Activated CD4-positive, alpha-beta T cell treated with anti-CD3 and anti-CD28 coated beads for 36 hours (primary cell): Measurements from ENCODE around the gene ZNF512B. TPM values are rescaled to one million over a fixed set of nuclear protein-coding genes. Genes with fewer than 3 reads are reported as not detected.
"Not testable (repeated sequence)": the region's sequence is repeated elsewhere in the genome, so short reads cannot be mapped to it uniquely, and the experiment has no call there.

Source experiments
- ATAC-seq: fragments of 200-7000 bp; cut with Tn5 transposase; one replicate; pipeline ENCODE4 v1.10.0; 2021; ENCODE audit warnings: mild to moderate bottlenecking, moderate library complexity
- CTCF ChIA-PET: fragments of 350-600 bp; sonication (Branson Sonifier 250); formaldehyde crosslinking; loops from one replicate; lab custom pipeline; 2021; ENCODE audit warnings: antibody characterized with exemption; lab: Charles Lee
- POLR2A ChIA-PET: fragments of 350-600 bp; sonication (Branson Sonifier 250); formaldehyde crosslinking; loops from one replicate; lab custom pipeline; 2021; ENCODE audit warnings: antibody characterized with exemption, inconsistent platforms; lab: Charles Lee
- DNase-seq: peaks from one replicate; pipeline ENCODE4 v3.0.0-alpha.2; 2020
- H3K27ac Mint-ChIP-seq: one replicate; pipeline ENCODE4 v1.8.0; 2021; ENCODE audit warnings: mixed read lengths
- H3K27me3 Mint-ChIP-seq: one replicate; pipeline ENCODE4 v1.8.0; 2021; ENCODE audit warnings: mixed read lengths
- H3K36me3 Mint-ChIP-seq: one replicate; pipeline ENCODE4 v1.8.0; 2021; ENCODE audit warnings: low read depth, mixed read lengths
- H3K4me1 Mint-ChIP-seq: one replicate; pipeline ENCODE4 v1.8.0; 2021; ENCODE audit warnings: mixed read lengths
- H3K4me3 Mint-ChIP-seq: one replicate; pipeline ENCODE4 v1.8.0; 2021; ENCODE audit warnings: mild to moderate bottlenecking, moderate library complexity, mixed read lengths
- H3K9me3 Mint-ChIP-seq: one replicate; pipeline ENCODE4 v1.8.0; 2021; ENCODE audit warnings: low read depth, mixed read lengths
- intact Hi-C, 2 experiments: fragments of 100-400 bp; cut with DNase I in 1 of 2; cut with micrococcal nuclease in 1 of 2; formaldehyde crosslinking; loops; one replicate each; pipeline versions ENCODE4 v1.14.2 to v1.15.1; 2022 to 2024; cut with DNase I, micrococcal nuclease
- total RNA-seq, 2 experiments: library from RNA; stranded (reverse); gene quantifications; one replicate each; pipeline ENCODE4 v1.2.3, GENCODE V29; 2021

The ZNF512B gene
- total RNA-seq, 2 experiments from 2014 or later, result 12.6 to 13.1 TPM

- H3K9me3 Mint-ChIP-seq, result no peaks in the 10 kb centered on the region
- peaks cover 49% of the 10 kb centered on the region for H3K36me3 Mint-ChIP-seq
- H3K27ac Mint-ChIP-seq, result no peak overlapping the region
- intact Hi-C loops, result no loop called here
- peaks cover 2% of the 10 kb centered on the region for H3K4me1 Mint-ChIP-seq
- DNase-seq (no peak), ATAC-seq (no peak)
- H3K27me3 Mint-ChIP-seq, result no peaks in the 10 kb centered on the region
- ChIA-PET CTCF (no interaction called here), POLR2A (no interaction called here)
- H3K4me3 Mint-ChIP-seq, result no peak overlapping the region
Measured at GRCh38 chr20:63930971-63931553, 38.7 kb downstream of the ZNF512B start.

GRCh38 chr20:63929473-63929883, 40.3 kb downstream of the ZNF512B start:
- H3K4me1 Mint-ChIP-seq, intact Hi-C loops, DNase-seq, H3K27ac Mint-ChIP-seq, ATAC-seq, H3K27me3 Mint-ChIP-seq, H3K4me3 Mint-ChIP-seq, H3K9me3 Mint-ChIP-seq: not testable (repeated sequence)
- ChIA-PET CTCF (interaction anchor here (0.5 to 0.7 kb wide), 2 partner anchors 25 to 63 kb away, joined by 3 read pairs; no protein-coding TSS in a partner anchor), POLR2A (interaction anchor here (1.1 kb wide), 1 partner anchor 26 kb away, joined by 7 read pairs; no protein-coding TSS in a partner anchor)
- peaks cover 41% of the 10 kb centered on the region for H3K36me3 Mint-ChIP-seq

- Mint-ChIP-seq H3K27ac (no peak overlapping the region), H3K4me3 (no peak overlapping the region), H3K9me3 (no peaks in the 10 kb centered on the region), H3K36me3 (peaks cover 41% of the 10 kb centered on the region), H3K4me1 (peaks cover 3% of the 10 kb centered on the region), H3K27me3 (no peaks in the 10 kb centered on the region)
- POLR2A ChIA-PET, result interaction anchor here (1.1 kb wide), 1 partner anchor 25 kb away, joined by 7 read pairs; no protein-coding TSS in a partner anchor
- intact Hi-C loops, result no loop called here
- DNase-seq, result no peak
- no peak for ATAC-seq
- CTCF ChIA-PET, result interaction anchor here (0.5 to 0.7 kb wide), 2 partner anchors 25 to 59 kb away, joined by 3 to 4 read pairs; no protein-coding TSS in a partner anchor
Measured at GRCh38 chr20:63929071-63929470, 40.7 kb downstream of the ZNF512B start.

- Mint-ChIP-seq H3K4me1 (peaks cover 7% of the 10 kb centered on the region), H3K4me3 (no peak overlapping the region), H3K27ac (peak overlapping the region; percentile 29), H3K36me3 (peaks cover 32% of the 10 kb centered on the region), H3K27me3 (no peaks in the 10 kb centered on the region), H3K9me3 (no peaks in the 10 kb centered on the region)
- ChIA-PET CTCF (no interaction called here), POLR2A (no interaction called here)
- no peak for DNase-seq
- no peak for ATAC-seq
- intact Hi-C loops, result no loop called here
Measured at GRCh38 chr20:63926298-63926697, 43.4 kb downstream of the ZNF512B start.

- H3K27ac Mint-ChIP-seq, result no peak overlapping the region
- intact Hi-C loops, result no loop called here
- POLR2A ChIA-PET, result no interaction called here
- ATAC-seq (no peak), DNase-seq (no peak)
- no peaks in the 10 kb centered on the region for H3K9me3 Mint-ChIP-seq
- no peaks in the 10 kb centered on the region for H3K27me3 Mint-ChIP-seq
- CTCF ChIA-PET, result no interaction called here
- H3K4me1 Mint-ChIP-seq, result peaks cover 7% of the 10 kb centered on the region
- H3K36me3 Mint-ChIP-seq, result peaks cover 18% of the 10 kb centered on the region
- H3K4me3 Mint-ChIP-seq, result no peak overlapping the region
Measured at GRCh38 chr20:63924241-63924640, 45.5 kb downstream of the ZNF512B start.

- DNase-seq (no peak), ATAC-seq (no peak)
- POLR2A ChIA-PET, result no interaction called here
- H3K27ac Mint-ChIP-seq, result no peak overlapping the region
- intact Hi-C loops, result no loop called here
- H3K4me3 Mint-ChIP-seq, result no peak overlapping the region
- H3K9me3 Mint-ChIP-seq, result no peaks in the 10 kb centered on the region
- CTCF ChIA-PET, result interaction anchor here (0.7 kb wide), 1 partner anchor 45 kb away, joined by 6 read pairs; no protein-coding TSS in a partner anchor
- H3K36me3 Mint-ChIP-seq, result peaks cover 12% of the 10 kb centered on the region
- H3K27me3 Mint-ChIP-seq, result no peaks in the 10 kb centered on the region
- H3K4me1 Mint-ChIP-seq, result peaks cover 7% of the 10 kb centered on the region
Measured at GRCh38 chr20:63923651-63924050, 46.1 kb downstream of the ZNF512B start.

GRCh38 chr20:63920226-63920625, 49.5 kb downstream of the ZNF512B start:
- no peaks in the 10 kb centered on the region for H3K27me3 Mint-ChIP-seq
- ATAC-seq (no peak), DNase-seq (no peak)
- CTCF ChIA-PET, result no interaction called here
- H3K4me3 Mint-ChIP-seq, result no peak overlapping the region
- intact Hi-C loops, result no loop called here
- POLR2A ChIA-PET, result no interaction called here
- H3K27ac Mint-ChIP-seq, result no peak overlapping the region
- no peaks in the 10 kb centered on the region for H3K9me3 Mint-ChIP-seq
- H3K4me1 Mint-ChIP-seq, result peaks cover 15% of the 10 kb centered on the region
- peaks cover 17% of the 10 kb centered on the region for H3K36me3 Mint-ChIP-seq

- H3K4me1 Mint-ChIP-seq, result peaks cover 15% of the 10 kb centered on the region
- peaks cover 24% of the 10 kb centered on the region for H3K36me3 Mint-ChIP-seq
- ChIA-PET CTCF (interaction anchor here (1.3 to 1.4 kb wide), 2 partner anchors 14 to 17 kb away, joined by 4 to 6 read pairs; no protein-coding TSS in a partner anchor), POLR2A (no interaction called here)
- no peak for ATAC-seq
- no peaks in the 10 kb centered on the region for H3K9me3 Mint-ChIP-seq
- H3K27ac Mint-ChIP-seq, result no peak overlapping the region
- no peaks in the 10 kb centered on the region for H3K27me3 Mint-ChIP-seq
- no peak overlapping the region for H3K4me3 Mint-ChIP-seq
- intact Hi-C loops, result no loop called here
- no peak for DNase-seq
Measured at GRCh38 chr20:63919130-63919529, 50.6 kb downstream of the ZNF512B start.

GRCh38 chr20:63917811-63918210, 51.9 kb downstream of the ZNF512B start:
- intact Hi-C loops, result no loop called here
- no peaks in the 10 kb centered on the region for H3K9me3 Mint-ChIP-seq
- DNase-seq (no peak), ATAC-seq (no peak)
- peaks cover 27% of the 10 kb centered on the region for H3K36me3 Mint-ChIP-seq
- ChIA-PET CTCF (interaction anchor here (0.7 to 1.5 kb wide), 5 partner anchors 15 to 220 kb away, joined by 3 to 6 read pairs (median 4); partner anchors contain the start of gene DNAJC5), POLR2A (no interaction called here)
- peaks cover 14% of the 10 kb centered on the region for H3K4me1 Mint-ChIP-seq
- H3K27ac Mint-ChIP-seq, result peak overlapping the region; percentile 19
- no peaks in the 10 kb centered on the region for H3K27me3 Mint-ChIP-seq
- no peak overlapping the region for H3K4me3 Mint-ChIP-seq

- H3K4me3 Mint-ChIP-seq, H3K9me3 Mint-ChIP-seq, CTCF ChIA-PET, H3K27ac Mint-ChIP-seq, ATAC-seq, H3K27me3 Mint-ChIP-seq, POLR2A ChIA-PET, intact Hi-C loops, DNase-seq: not testable (repeated sequence)
- Mint-ChIP-seq H3K36me3 (peaks cover 27% of the 10 kb centered on the region), H3K4me1 (peaks cover 16% of the 10 kb centered on the region)
Measured at GRCh38 chr20:63916371-63916939, 53.3 kb downstream of the ZNF512B start.

GRCh38 chr20:63915471-63915870, 54.3 kb downstream of the ZNF512B start:
- ChIA-PET POLR2A (no interaction called here), CTCF (no interaction called here)
- Mint-ChIP-seq H3K27ac (no peak overlapping the region), H3K4me1 (peaks cover 25% of the 10 kb centered on the region), H3K9me3 (no peaks in the 10 kb centered on the region), H3K4me3 (no peak overlapping the region), H3K36me3 (peaks cover 27% of the 10 kb centered on the region), H3K27me3 (no peaks in the 10 kb centered on the region)
- ATAC-seq (no peak), DNase-seq (no peak)
- intact Hi-C loops, result no loop called here

- ChIA-PET POLR2A (interaction anchor here (0.6 kb wide), 1 partner anchor 131 kb away, joined by 3 read pairs; no protein-coding TSS in a partner anchor), CTCF (no interaction called here)
- no peak overlapping the region for H3K27ac Mint-ChIP-seq
- H3K27me3 Mint-ChIP-seq, result no peaks in the 10 kb centered on the region
- no peak for ATAC-seq
- H3K4me3 Mint-ChIP-seq, result no peak overlapping the region
- intact Hi-C loops, result no loop called here
- no peaks in the 10 kb centered on the region for H3K9me3 Mint-ChIP-seq
- H3K4me1 Mint-ChIP-seq, result peaks cover 34% of the 10 kb centered on the region
- H3K36me3 Mint-ChIP-seq, result peaks cover 31% of the 10 kb centered on the region
- no peak for DNase-seq
Measured at GRCh38 chr20:63913768-63914167, 56.0 kb downstream of the ZNF512B start.
